GM18517 (cell line): ENCODE results near the gene GAB2.

Source experiments
- ATAC-seq: cut with Tn5 transposase; IDR thresholded peaks from one replicate; pipeline ENCODE4 v1.9.1; 2021; ENCODE audit warnings: mild to moderate bottlenecking, moderate library complexity; ENCODE audit not compliant: unreplicated experiment

The GAB2 gene

GRCh38 chr11:78428266-78428636 lies 10.6 kb upstream of the GAB2 start:
- ATAC-seq, result no peak

- ATAC-seq, result no peak
Observed at GRCh38 chr11:78427615-78428265, 10.1 kb upstream of the GAB2 start.

- no peak for ATAC-seq
Observed at GRCh38 chr11:78426845-78427244, 9.2 kb upstream of the GAB2 start.

DNA sequence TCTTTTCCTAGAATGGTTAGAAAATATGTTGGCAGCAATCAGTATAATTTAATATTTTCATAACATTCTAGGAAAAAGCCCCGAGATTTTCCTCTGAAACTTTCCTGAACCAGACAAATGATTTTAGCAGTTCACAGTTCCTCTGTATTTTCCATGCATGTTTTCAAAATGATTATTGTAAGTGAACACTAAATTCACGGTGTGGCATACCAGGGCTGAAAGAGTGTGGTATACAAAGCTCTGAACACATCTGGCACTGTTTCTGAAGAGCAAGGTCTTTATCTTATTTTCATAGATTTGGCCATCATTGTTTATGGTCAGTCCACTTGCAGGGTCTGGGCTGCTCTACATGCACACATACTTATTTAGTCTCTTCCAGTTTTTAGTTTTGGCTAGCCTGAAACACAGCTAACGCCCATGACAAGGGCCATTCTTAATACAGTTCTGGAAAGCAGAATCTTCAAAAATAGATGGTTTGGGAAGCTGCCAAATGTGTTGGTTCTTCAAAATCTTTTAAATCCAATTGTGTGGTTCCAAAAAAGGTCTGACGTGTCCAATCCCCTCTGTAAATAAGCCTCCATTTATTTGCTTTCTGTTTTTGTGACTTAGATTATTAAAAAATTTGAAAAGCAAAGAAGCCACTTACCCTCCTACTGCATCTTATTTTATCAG lies 7.9 kb upstream of the GAB2 start:
- no peak for ATAC-seq

GRCh38 chr11:78424334-78425270 lies 7.0 kb upstream of the GAB2 start:
- peak; percentile 46 for ATAC-seq

DNA sequence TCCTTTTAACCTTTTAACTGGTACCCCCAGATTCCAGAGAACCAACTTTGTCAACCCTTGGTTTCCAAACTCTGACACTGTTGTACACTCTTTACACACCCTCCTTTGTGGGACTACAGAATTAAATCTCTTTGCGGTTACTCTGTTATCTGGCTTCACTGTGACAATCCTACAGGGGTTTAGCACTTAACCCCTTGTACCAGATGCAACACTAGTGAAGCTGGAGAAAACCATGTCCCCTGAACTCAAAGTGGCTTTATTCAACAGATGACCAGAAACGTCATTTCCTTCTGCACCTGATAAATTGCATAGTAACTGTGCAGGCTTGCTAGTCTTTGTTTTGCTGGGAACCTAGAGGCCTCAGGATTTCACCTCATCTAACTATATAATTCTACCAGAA lies 5.6 kb upstream of the GAB2 start:
- ATAC-seq, result no peak

DNA sequence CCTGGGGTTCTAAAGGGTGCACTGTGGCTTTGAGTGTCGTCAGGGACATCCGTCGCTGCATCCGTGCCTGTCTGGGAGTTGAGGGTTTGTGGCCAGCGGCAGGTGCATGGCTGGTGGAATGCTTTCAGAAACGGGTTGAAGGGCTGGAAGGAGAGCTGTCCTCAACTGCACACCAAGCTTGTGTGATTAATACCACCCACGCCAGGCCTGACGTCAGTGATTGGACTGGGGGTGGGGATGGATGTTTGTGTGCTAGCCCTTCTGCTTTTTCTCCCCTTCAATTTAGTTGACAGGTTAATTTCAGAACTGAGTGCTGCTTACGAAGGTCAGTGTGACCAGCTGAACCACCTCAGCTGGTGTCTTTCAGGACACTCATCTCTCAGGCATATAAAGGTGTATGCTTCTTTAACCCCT lies 3.2 kb upstream of the GAB2 start:
- no peak for ATAC-seq

DNA sequence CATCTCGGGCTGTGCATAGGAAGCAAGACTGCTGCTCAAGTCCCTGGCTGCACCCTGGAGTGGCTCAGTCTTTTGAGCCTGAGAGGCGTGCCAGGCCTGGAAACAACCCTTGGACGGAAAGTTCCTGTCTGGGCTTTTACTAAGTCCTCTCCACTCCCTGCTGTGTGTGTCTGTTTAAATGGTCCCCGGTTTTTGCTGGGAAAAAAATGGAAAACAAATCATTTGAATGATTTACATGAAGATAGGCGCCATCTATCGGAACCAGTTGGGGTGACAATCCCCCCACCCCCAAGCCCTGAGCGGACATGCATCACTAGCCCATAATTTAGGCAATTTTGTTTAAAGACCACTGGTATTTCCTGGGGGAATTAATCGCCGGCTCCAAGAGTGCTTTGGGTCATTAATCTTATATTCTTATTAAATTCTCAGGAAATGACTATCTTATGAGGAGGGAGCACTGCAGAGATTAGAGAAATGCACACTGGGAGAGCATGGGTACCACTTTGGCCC lies 2.7 kb upstream of the GAB2 start:
- ATAC-seq, result no peak

DNA sequence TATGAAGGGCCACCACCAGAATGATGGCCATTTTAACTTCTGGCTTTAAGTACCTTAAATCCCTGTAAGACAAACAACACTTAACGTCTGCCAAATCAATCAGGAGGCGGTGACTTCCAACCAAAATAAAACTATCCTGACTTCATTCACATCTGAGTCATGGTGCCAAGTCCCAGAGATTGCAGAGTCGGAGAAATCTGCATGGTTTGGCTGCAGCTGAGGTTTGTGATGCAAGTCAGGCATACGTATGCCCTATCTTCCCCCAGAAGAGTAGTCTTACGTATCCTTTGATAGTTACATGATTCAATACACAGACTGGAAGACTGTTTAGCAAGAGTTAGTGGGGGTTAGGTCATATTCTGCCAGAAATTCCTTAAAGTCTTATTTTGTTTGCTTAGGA lies 1.7 kb upstream of the GAB2 start:
- ATAC-seq, result no peak

- ATAC-seq, result no peak
Observed at GRCh38 chr11:78418584-78419211, 1.1 kb upstream of the GAB2 start.

- ATAC-seq, result peak; percentile 32
Observed at GRCh38 chr11:78417888-78418583, 416 bp upstream of the GAB2 start.

- peak; percentile 63 for ATAC-seq
Observed at GRCh38 chr11:78416285-78417174, 1.1 kb downstream of the GAB2 start.

DNA sequence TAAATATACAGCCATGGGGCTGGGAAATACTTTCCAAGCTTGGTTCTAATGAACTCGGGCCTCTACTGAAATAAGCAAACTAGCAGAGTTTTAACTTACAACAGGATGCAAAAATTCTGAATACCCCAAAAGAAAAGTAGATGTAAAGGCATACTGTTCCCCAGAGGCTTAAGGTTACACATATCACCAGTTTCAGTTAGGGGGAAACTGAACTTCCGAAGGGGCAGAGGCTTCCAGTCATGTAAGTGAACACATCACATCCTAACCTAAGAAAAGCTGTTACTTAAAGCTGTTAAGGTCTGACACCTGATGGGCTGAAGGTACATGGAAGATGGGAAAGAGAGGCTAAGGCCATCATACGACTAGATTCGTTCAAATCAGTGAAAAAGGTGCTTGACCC lies 2.3 kb downstream of the GAB2 start:
- no peak for ATAC-seq

DNA sequence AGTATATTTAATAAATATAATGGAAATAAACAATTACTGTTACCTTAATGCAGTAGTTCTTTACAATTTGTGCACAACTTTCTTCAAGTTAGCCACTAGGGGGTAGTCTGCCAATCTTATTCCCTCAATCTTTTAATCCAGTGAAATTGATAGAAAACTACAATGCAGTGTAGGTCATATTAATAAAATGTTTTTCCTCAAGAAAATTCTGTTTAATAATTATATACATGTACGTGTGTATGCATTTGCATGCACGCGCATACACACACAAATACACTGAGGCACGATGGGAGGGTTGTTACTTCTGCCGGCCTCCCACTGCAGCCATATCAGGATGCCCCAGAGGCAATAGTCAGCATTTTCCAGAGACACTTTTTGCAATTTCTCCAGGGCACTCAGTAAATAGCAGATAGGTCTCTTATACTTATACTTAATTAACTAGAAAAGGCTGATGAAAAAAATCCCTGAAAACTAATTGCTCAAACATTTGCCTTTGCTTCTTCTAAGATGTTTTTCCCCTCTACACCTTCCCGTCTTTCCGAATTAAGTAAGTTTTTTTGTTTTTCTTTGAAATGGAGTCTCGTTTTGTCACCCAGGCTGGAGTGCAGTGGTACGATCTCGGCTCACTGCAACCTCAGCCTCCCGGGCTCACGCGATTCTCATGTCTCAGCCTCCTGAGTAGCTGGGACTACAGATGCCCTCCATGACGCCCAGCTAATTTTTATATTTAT lies 3.1 kb downstream of the GAB2 start:
- ATAC-seq, result no peak

DNA sequence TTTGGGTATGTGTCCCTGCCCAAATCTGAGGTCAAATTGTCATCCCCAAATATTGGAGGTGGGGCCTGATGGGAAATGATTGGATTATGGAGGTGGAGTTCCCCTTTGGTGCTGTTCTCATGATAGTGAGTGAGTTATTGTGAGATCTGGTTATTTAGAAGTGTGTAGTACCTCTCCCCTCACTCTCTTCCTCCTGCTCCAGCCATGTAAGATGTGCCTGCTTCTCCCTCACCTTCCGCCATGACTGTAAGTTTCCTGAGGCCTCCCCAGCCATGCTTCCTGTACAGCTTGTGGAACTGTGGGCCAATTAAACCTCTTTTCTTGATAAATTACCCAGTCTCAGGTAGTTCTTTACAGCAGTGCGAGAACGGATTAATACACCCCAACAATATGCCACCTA lies 9.0 kb downstream of the GAB2 start:
- ATAC-seq, result no peak

DNA sequence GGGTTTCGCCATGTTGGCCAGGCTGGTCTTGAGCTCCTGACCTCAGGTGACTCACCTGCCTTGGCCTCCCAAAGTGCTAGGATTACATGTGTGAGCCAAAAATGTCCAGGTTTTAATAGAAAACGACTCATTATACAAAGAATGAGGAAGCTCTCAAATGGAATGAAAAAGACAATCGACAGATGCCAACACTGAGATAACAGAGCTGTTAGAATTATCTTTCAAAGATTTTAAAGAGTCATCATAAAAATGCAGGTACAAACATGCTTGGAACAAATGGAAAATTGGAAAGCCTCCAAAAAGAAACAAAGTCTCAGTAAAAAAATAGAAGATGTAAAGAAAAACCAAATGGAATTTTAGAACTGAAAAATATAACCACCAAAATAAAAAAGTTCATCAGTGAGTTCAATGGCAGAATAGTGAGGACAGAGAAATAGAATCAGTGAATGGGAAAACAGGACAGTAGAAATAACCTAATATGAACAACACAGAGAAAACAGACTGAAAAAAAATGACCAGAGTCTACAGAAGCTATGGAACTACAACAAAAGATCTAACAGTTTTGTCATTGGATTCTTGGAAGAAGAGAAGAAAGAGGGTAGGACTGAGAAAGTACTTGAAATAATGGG lies 10.9 kb downstream of the GAB2 start:
- ATAC-seq, result no peak

GRCh38 chr11:78405805-78406204 lies 11.8 kb downstream of the GAB2 start:
- ATAC-seq, result no peak

- no peak for ATAC-seq
Observed at GRCh38 chr11:78403781-78404180, 13.8 kb downstream of the GAB2 start.
